OCI-LY7 (cell line): ENCODE measurements around the gene YPEL3. TPM values are rescaled to one million over a fixed set of nuclear protein-coding genes. Genes with fewer than 3 reads are reported as not detected.

Experiments used
- BruUV-seq: library from RNA; stranded (reverse); fragments of 400-500 nt; replicated peaks from 2 replicates; lab custom pipeline; 2021; lab: Mats Ljungman, UMichigan
- CTCF ChIA-PET: fragments of 300-600 bp; sonication (Branson Sonifier 250); formaldehyde crosslinking; loops from one replicate; lab custom pipeline; 2022; ENCODE audit warnings: antibody characterized with exemption; ENCODE audit not compliant: unreplicated experiment; lab: Charles Lee
- POLR2A ChIA-PET: fragments of 300-600 bp; sonication (Branson Sonifier 250); formaldehyde crosslinking; loops from one replicate; lab custom pipeline; 2022; ENCODE audit warnings: antibody characterized with exemption; lab: Charles Lee
- DNase-seq: peaks from one replicate; pipeline ENCODE4 v3.0.0-alpha.2; 2015; ENCODE audit warnings: low spot score
- H2AFZ ChIP-seq: fragments of 200-600 bp; sonication (generic), shearing (Covaris generic); 2 replicates; pipeline ENCODE4 v1.6.1; 2014; ENCODE audit warnings: mild to moderate bottlenecking, antibody characterized with exemption, low read length, moderate library complexity
- H3K27ac ChIP-seq: fragments of 200-600 bp; sonication (generic); 2 replicates; pipeline ENCODE4 v1.5.1; 2014; ENCODE audit warnings: mixed run types, low read depth, mild to moderate bottlenecking, moderate library complexity, low read length, inconsistent platforms; ENCODE audit not compliant: poor library complexity, severe bottlenecking
- H3K36me3 ChIP-seq: fragments of 200-600 bp; sonication (generic); 2 replicates; pipeline ENCODE4 v1.6.1; 2014; ENCODE audit warnings: mild to moderate bottlenecking, antibody characterized with exemption, low read length, moderate library complexity, mixed read lengths; ENCODE audit not compliant: insufficient read depth
- H3K4me1 ChIP-seq: fragments of 200-600 bp; sonication (generic); 2 replicates; pipeline ENCODE4 v1.5.1; 2014; ENCODE audit warnings: mild to moderate bottlenecking, low read length; ENCODE audit not compliant: insufficient read depth, poor library complexity, severe bottlenecking
- H3K4me2 ChIP-seq: fragments of 200-600 bp; sonication (generic); 2 replicates; pipeline ENCODE4 v1.6.1; 2014; ENCODE audit warnings: mild to moderate bottlenecking, low read length
- H3K4me3 ChIP-seq: fragments of 200-600 bp; sonication (generic); 2 replicates; pipeline ENCODE4 v1.5.1; 2014; ENCODE audit warnings: mild to moderate bottlenecking, low read depth, low read length; ENCODE audit not compliant: poor library complexity, severe bottlenecking
- H3K79me2 ChIP-seq: fragments of 200-600 bp; sonication (generic); 2 replicates; pipeline ENCODE4 v1.6.1; 2016; ENCODE audit warnings: low read depth, mild to moderate bottlenecking, low read length, moderate library complexity, mixed read lengths; ENCODE audit not compliant: insufficient read depth
- H3K9me2 ChIP-seq: fragments of 200-600 bp; sonication (generic); 2 replicates; pipeline ENCODE4 v1.6.1; 2016; ENCODE audit warnings: mild to moderate bottlenecking, low read length, mixed read lengths; ENCODE audit not compliant: insufficient read depth
- H3K9me3 ChIP-seq: fragments of 200-600 bp; sonication (generic); 2 replicates; pipeline ENCODE4 v1.6.1; 2014; ENCODE audit warnings: mild to moderate bottlenecking, mixed run types, low read length, mixed read lengths
- H4K20me1 ChIP-seq: fragments of 200-600 bp; sonication (generic); 2 replicates; pipeline ENCODE4 v1.6.1; 2014; ENCODE audit warnings: mild to moderate bottlenecking, antibody characterized with exemption, low read length, moderate library complexity, mixed read lengths; ENCODE audit not compliant: insufficient read depth
- EZH2phosphoT487 ChIP-seq: fragments of 200-600 bp; sonication (generic); IDR thresholded peaks from 2 replicates; pipeline ENCODE4 v1.6.1; 2018; ENCODE audit warnings: low read depth, borderline replicate concordance, mild to moderate bottlenecking, mixed run types, antibody characterized with exemption, low read length, moderate library complexity, mixed read lengths
- intact Hi-C: fragments of 100-400 bp; cut with micrococcal nuclease; formaldehyde crosslinking; loops from one replicate; pipeline ENCODE4 v1.10.0; 2022; ENCODE audit not compliant: unreplicated experiment
- total RNA-seq, 2 experiments: library from RNA; depleted of rRNA in 1 of 2; stranded (reverse); fragments of >200 nt in 1 of 2; shearing (Covaris generic) in 1 of 2; gene quantifications; 2 replicates each; pipeline ENCODE4 v1.2.3, GENCODE V29; 2014 to 2022
- TF ChIP-seq, protein P1 (sequence below): fragments of 200-600 bp; sonication (generic); conservative IDR thresholded peaks from 2 replicates; pipeline ENCODE4 v1.5.1; 2014; ENCODE audit warnings: mild to moderate bottlenecking, antibody characterized with exemption, low read length, moderate library complexity, mixed read lengths

YPEL3 gene
- total RNA-seq, 2 experiments from 2014 or later = 17.5 to 34.5 TPM

DNA sequence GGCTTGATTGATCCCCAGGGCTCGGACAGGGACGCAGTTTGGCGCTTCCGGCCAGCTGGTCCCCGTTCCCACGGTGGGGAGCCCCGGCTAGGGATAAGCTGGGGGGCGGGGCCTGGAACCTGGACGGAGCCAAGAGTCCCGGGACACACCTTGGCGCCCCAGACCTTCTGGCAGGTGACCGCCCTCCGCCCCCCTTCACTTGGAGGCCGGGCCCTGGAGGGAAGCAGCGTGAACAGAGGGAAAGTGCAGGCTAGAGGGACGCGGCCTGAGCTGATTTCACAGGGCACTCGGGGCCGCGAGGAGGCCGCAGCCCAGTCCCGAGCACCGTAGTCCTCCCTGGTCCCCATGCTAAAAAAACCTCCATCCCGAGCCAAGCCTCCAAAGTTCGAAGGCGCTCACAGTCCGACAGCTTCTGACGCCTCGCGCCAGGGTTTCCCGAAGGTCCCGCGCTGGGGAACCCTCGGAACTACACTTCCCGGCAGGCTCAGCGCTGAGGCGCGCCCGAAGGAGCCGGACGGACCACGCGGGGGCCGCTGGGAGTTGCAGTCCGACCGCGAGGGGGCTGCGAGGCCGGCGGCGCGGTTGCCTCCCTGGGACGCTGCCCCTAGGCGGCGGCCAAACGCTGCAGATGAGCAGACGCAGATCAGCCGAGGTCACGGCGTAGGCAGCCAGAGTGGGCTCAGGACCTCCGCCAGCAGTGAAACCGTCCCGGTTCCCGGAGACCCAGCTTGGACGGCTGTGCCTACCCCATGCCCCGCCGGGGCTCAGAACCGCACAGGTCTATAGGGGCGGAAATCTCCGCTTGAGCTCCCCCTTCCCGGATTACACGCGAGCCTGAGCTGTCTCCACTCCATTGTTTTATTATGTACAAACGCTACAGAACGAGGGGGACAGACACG lies 4.3 kb downstream of the YPEL3 start, which contains the start of gene TBX6:
TSS of gene TBX6 (minus strand) at position 451 of the 899 bp plus-strand sequence. CDS start 731 bp downstream, outside the sequence.
- peaks cover 7% of the 10 kb centered on the region for H3K36me3 ChIP-seq
- H3K4me1 ChIP-seq = peaks cover 35% of the 10 kb centered on the region
- intact Hi-C loops = loop anchor here (1.0 to 10.0 kb wide), 4 partner anchors 16 to 313 kb away; partner anchors contain the start of genes ALDOA, PPP4C and ZNF771
- ChIA-PET POLR2A (interaction anchor here (0.6 to 1.8 kb wide), 11 partner anchors 9 to 89 kb away, joined by 3 to 9 read pairs (median 4); partner anchors contain the start of gene PPP4C), CTCF (interaction anchor here (0.5 to 1.7 kb wide), 9 partner anchors 15 to 215 kb away, joined by 3 to 5 read pairs (median 3); partner anchors contain the start of gene ALDOA)
- H3K27ac ChIP-seq = peak within 1 kb of the TSS; percentile 79
- no peaks in the 10 kb centered on the region for H3K79me2 ChIP-seq
- BruUV-seq = no TSS peak
- TF ChIP-seq, protein P1, sequence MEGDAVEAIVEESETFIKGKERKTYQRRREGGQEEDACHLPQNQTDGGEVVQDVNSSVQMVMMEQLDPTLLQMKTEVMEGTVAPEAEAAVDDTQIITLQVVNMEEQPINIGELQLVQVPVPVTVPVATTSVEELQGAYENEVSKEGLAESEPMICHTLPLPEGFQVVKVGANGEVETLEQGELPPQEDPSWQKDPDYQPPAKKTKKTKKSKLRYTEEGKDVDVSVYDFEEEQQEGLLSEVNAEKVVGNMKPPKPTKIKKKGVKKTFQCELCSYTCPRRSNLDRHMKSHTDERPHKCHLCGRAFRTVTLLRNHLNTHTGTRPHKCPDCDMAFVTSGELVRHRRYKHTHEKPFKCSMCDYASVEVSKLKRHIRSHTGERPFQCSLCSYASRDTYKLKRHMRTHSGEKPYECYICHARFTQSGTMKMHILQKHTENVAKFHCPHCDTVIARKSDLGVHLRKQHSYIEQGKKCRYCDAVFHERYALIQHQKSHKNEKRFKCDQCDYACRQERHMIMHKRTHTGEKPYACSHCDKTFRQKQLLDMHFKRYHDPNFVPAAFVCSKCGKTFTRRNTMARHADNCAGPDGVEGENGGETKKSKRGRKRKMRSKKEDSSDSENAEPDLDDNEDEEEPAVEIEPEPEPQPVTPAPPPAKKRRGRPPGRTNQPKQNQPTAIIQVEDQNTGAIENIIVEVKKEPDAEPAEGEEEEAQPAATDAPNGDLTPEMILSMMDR = peak; percentile 61; the same call in 1 of the 2 replicates
- TF ChIP-seq EZH2phosphoT487 = no peak
- H3K9me3 ChIP-seq = peaks cover 4% of the 10 kb centered on the region; the same call in 1 of the 2 replicates
- H3K4me3 ChIP-seq = peak within 1 kb of the TSS; percentile 71
- peak; percentile 96 for DNase-seq
- H2AFZ ChIP-seq = peak within 1 kb of the TSS; percentile 84
- H3K4me2 ChIP-seq = peak within 1 kb of the TSS; percentile 92
- no peaks in the 10 kb centered on the region for H3K9me2 ChIP-seq
- H4K20me1 ChIP-seq = no peaks in the 10 kb centered on the region

DNA sequence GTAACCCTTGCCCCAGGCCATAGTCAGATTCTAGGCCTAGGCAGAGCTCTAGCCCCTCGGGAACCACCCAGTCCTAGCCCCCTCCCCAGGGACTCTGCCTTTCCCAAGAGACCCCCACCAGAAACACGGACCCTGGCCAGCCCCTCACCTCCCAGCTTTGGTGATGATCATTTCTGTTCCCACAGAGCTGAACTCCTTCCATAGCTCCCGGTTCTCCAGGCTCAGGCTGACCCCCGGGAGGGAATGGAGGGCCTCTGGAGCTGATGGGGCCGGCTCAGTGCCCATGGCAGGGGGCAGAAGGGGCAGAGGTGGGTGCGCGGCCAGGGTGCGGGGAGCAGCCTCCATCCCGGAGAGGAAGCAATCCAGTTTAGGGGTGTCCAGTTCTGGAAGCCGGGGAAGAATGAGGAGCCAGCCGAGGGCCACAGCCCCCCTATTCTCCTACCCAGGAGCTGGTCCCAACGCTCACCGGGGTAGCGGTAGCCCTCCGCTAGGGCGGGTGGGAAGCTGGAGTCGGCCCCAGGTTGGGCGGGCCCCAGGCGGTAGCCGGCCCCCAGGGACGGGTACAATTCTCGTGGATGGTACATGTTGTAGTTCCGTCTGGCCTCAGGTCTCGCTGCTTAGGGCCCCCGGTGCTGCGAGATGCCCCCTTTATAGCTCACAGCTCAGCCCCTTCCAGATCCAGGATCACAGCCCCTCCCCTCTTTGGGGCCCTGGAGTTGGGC lies 5.2 kb downstream of the YPEL3 start:
- H3K4me2 ChIP-seq = peak overlapping the region; percentile 56; the same call in 1 of the 2 replicates
- intact Hi-C loops = loop anchor here (10.0 kb wide), 1 partner anchor 314 kb away; the partner anchor contains the start of gene ZNF771
- no peak overlapping the region for H3K4me3 ChIP-seq
- H3K9me2 ChIP-seq = no peaks in the 10 kb centered on the region
- TF ChIP-seq, protein P1 = no peak
- TF ChIP-seq EZH2phosphoT487 = no peak
- H3K79me2 ChIP-seq = no peaks in the 10 kb centered on the region
- POLR2A ChIA-PET = interaction anchor here (0.9 to 1.3 kb wide), 3 partner anchors 14 to 48 kb away, joined by 3 to 5 read pairs (median 3); partner anchors contain the start of gene PPP4C
- BruUV-seq = no TSS peak
- H2AFZ ChIP-seq = no peak overlapping the region
- peaks cover 15% of the 10 kb centered on the region for H3K36me3 ChIP-seq
- H3K27ac ChIP-seq = no peak overlapping the region
- CTCF ChIA-PET = no interaction called here
- peaks cover 29% of the 10 kb centered on the region for H3K4me1 ChIP-seq
- H4K20me1 ChIP-seq = no peaks in the 10 kb centered on the region
- H3K9me3 ChIP-seq = no peaks in the 10 kb centered on the region
- no peak for DNase-seq
